A549 treated with dexamethasone at 1 μM for 4 hours (cell line): ENCODE results near the gene AGBL2. TPM values are rescaled to one million over a fixed set of nuclear protein-coding genes. Genes with fewer than 3 reads are reported as not detected.

ENCODE experiments used
- total RNA-seq: library from RNA; stranded (reverse); fragments of 200-300 nt; extraction: Qiagen RNA extraction; gene quantifications from 5 replicates; pipeline ENCODE4 v1.2.3, GENCODE V29; 2022

The AGBL2 gene
- 0.59 to 1.1 TPM (median 0.92 TPM) in 5 replicates for total RNA-seq

DNA sequence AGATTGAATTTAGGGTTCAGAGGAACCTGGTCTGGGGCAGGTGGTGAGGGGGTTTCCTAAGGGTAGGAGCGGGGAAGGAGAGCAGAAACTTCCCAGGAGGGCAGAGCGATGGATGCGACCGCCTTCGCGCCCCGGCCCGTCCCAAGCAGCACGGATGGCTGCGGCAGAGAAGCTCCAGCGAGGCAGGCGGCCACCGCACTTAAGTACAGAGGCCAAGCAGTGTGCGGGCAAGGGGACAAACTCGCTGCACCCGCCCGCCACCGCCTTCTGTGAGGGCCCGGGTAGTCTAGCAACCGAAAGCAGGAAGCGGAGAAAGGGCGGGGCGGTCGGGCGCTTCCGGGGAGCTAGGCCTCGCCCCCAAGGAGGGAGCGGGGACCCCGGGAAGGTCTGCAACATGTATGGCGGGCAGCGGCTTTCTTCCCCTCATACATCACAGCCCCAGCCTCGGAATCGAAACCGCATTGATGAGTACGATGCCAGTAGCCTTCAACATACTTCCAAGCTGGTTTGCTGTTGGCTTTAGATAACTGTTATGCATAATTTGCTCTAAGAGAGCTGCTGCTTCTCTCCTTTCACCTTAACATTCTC is at the start of gene AGBL2:
TSS of gene AGBL2 (minus strand) at position 288 of the 588 bp plus-strand sequence. CDS start 719 bp downstream, outside the sequence.

DNA sequence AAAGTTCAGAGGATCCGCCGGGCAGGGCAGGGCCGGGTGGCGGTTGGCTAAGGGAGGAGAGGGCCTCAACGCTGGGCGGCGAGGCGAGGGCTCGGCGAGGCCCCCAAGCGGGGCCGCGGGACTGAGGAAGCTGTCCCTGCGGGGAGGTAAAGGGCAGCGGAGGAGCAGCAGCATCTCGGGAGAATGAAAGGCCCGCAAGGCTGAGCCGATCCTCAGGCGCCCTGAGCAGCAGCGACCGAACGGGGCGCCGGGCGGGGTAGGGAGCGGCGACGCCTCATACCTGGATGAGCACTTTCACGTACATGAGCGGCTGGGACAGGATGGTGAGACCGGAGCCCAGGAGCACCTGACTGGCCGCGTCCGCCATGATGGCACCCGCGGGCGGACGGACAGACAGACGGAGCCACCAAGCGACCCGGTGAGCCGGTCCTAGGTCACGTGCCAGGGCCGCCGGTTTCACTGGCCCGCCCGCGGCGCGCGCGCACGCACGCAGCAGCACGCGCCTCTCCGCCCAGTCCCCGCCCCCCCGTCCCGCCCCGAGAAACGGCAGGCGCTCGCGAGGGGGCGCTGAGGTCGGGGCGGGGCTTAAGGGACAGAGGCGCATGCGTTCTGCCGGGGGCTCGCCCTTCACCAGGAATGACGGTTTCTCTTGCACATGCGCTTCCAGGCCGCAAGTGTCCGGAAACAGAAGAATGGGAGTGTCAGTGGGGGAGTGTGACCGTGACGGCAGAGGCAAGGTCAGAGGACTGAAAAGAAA is 72.9 kb downstream of the AGBL2 start, which contains the start of gene MTCH2:
TSS of gene MTCH2 (minus strand) at position 461 of the 757 bp plus-strand sequence. CDS start at position 367, 94 bp downstream.

Other genes starting within 250 kb of the AGBL2 start
- gene CELF1, start 162.2 kb downstream of the AGBL2 start, total RNA-seq = 39.2 to 64.3 TPM (median 58.2 TPM) in 5 replicates
- 63.0 to 77.7 TPM (median 76.9 TPM) in 5 replicates for gene PTPMT1, start 149.8 kb downstream of the AGBL2 start, total RNA-seq
- gene KBTBD4, start 136.4 kb downstream of the AGBL2 start, total RNA-seq = 16.6 to 19.4 TPM (median 18.6 TPM) in 5 replicates
- gene NDUFS3, start 136.3 kb downstream of the AGBL2 start, total RNA-seq = 106 to 142 TPM (median 134 TPM) in 5 replicates
- 0.08 to 0.09 TPM in 2 of 5 replicates, not detected in the others for gene FAM180B, start 128.7 kb downstream of the AGBL2 start, total RNA-seq
- gene C1QTNF4, start 121.0 kb downstream of the AGBL2 start, total RNA-seq = 0.06 to 0.07 TPM in 2 of 5 replicates, not detected in the others
- gene MTCH2, start 72.8 kb downstream of the AGBL2 start, total RNA-seq = 118 to 143 TPM (median 126 TPM) in 5 replicates
- 45.2 to 60.0 TPM (median 49.9 TPM) in 5 replicates for gene FNBP4, start 52.0 kb upstream of the AGBL2 start, total RNA-seq
- gene NUP160, start 133.0 kb upstream of the AGBL2 start, total RNA-seq = 27.0 to 35.5 TPM (median 33.0 TPM) in 5 replicates